PC-9 (cell line): ENCODE data around the gene PARN. TPM values are rescaled to one million over a fixed set of nuclear protein-coding genes. Genes with fewer than 3 reads are reported as not detected.
"Not testable (repeated sequence)": the region's sequence is repeated elsewhere in the genome, so short reads cannot be mapped to it uniquely, and the experiment has no call there.

Experiments
- BruUV-seq: library from RNA; stranded (reverse); fragments of 400-500 nt; replicated peaks from 2 replicates; lab custom pipeline; 2021; lab: Mats Ljungman, UMichigan
- CTCF ChIA-PET: fragments of 300-600 bp; sonication (Branson Sonifier 250); formaldehyde crosslinking; loops from one replicate; lab custom pipeline; 2022; ENCODE audit warnings: antibody characterized with exemption; lab: Charles Lee
- POLR2A ChIA-PET: fragments of 300-600 bp; sonication (Branson Sonifier 250); formaldehyde crosslinking; loops from one replicate; lab custom pipeline; 2022; ENCODE audit warnings: antibody characterized with exemption; ENCODE audit not compliant: unreplicated experiment; lab: Charles Lee
- DNase-seq, 2 experiments: peaks; one replicate each; pipeline versions ENCODE4 v3.0.0 to v3.0.0-alpha.2; 2015 to 2022; ENCODE audit warnings: mixed read lengths in 1 of 2
- H2AFZ ChIP-seq: fragments of 200-600 bp; sonication (generic); 2 replicates; pipeline ENCODE4 v1.8.1; 2017; ENCODE audit warnings: antibody characterized with exemption
- H3F3A ChIP-seq: fragments of 200-600 bp; sonication (generic); 2 replicates; pipeline ENCODE4 v1.8.1; 2017; ENCODE audit warnings: antibody characterized with exemption, mild to moderate bottlenecking, low read depth; ENCODE audit not compliant: insufficient read depth
- H3K27ac ChIP-seq: fragments of 200-600 bp; sonication (generic); 2 replicates; pipeline ENCODE4 v1.6.1; 2016; ENCODE audit warnings: mixed run types
- H3K27me3 ChIP-seq: fragments of 200-600 bp; sonication (generic); 2 replicates; pipeline ENCODE4 v1.6.1; 2016; ENCODE audit warnings: low read depth, mixed run types; ENCODE audit not compliant: insufficient read depth
- H3K36me3 ChIP-seq: fragments of 200-600 bp; sonication (generic); 2 replicates; pipeline ENCODE4 v1.6.1; 2016; ENCODE audit warnings: low read depth, mixed run types
- H3K4me1 ChIP-seq: fragments of 200-600 bp; sonication (generic); replicated peaks from 2 replicates; pipeline ENCODE4 v1.6.1; 2016; ENCODE audit warnings: mixed run types; ENCODE audit not compliant: insufficient read depth
- H3K4me2 ChIP-seq: fragments of 200-600 bp; sonication (generic); 2 replicates; pipeline ENCODE4 v1.6.1; 2017; ENCODE audit warnings: mixed run types
- H3K4me3 ChIP-seq: fragments of 200-600 bp; sonication (generic); 2 replicates; pipeline ENCODE4 v1.6.1; 2016; ENCODE audit warnings: mixed run types
- H3K79me2 ChIP-seq: fragments of 200-600 bp; sonication (generic); 2 replicates; pipeline ENCODE4 v1.6.1; 2017; ENCODE audit warnings: low read depth, mixed run types
- H3K9me2 ChIP-seq: fragments of 200-600 bp; sonication (generic); 2 replicates; pipeline ENCODE4 v1.8.1; 2017; ENCODE audit warnings: mild to moderate bottlenecking; ENCODE audit not compliant: insufficient read depth
- H3K9me3 ChIP-seq: fragments of 200-600 bp; sonication (generic); 2 replicates; pipeline ENCODE4 v1.8.1; 2016; ENCODE audit warnings: low read depth; ENCODE audit not compliant: insufficient read depth
- H4K20me1 ChIP-seq: fragments of 200-600 bp; sonication (generic); 2 replicates; pipeline ENCODE4 v1.8.1; 2017; ENCODE audit not compliant: insufficient read depth
- CTCF ChIP-seq: fragments of 200-600 bp; sonication (generic); conservative IDR thresholded peaks from 2 replicates; pipeline ENCODE4 v1.6.1; 2017; ENCODE audit warnings: mixed run types, antibody characterized with exemption, mild to moderate bottlenecking, moderate library complexity
- EZH2 ChIP-seq: fragments of 200-600 bp; sonication (generic); IDR thresholded peaks from 2 replicates; pipeline ENCODE4 v1.8.0; 2017; ENCODE audit warnings: antibody characterized with exemption, low read depth
- intact Hi-C: fragments of 100-400 bp; cut with micrococcal nuclease; formaldehyde crosslinking; loops from one replicate; pipeline ENCODE4 v1.10.0; 2022; ENCODE audit not compliant: unreplicated experiment
- total RNA-seq: library from RNA; stranded (reverse); gene quantifications from 2 replicates; pipeline ENCODE4 v1.2.3, GENCODE V29; 2021

Gene PARN
- total RNA-seq, 1 experiment from 2014 or later = 53.0 TPM

- Histone ChIP-seq H3K79me2 (no peaks in the 10 kb centered on the region), H3K9me3 (no peaks in the 10 kb centered on the region), H3K27ac (no peak overlapping the region), H4K20me1 (no peaks in the 10 kb centered on the region), H3F3A (no peaks in the 10 kb centered on the region), H2AFZ (no peak overlapping the region), H3K36me3 (no peaks in the 10 kb centered on the region), H3K4me1 (peaks cover 13% of the 10 kb centered on the region), H3K4me3 (no peak overlapping the region), H3K27me3 (no peaks in the 10 kb centered on the region), H3K9me2 (no peaks in the 10 kb centered on the region), H3K4me2 (no peak overlapping the region)
- POLR2A ChIA-PET = no interaction called here
- TF ChIP-seq CTCF (no peak), EZH2 (no peak)
- DNase-seq = no peak
- intact Hi-C loops = no loop called here
- no TSS peak for BruUV-seq
- CTCF ChIA-PET = interaction anchor here (0.6 kb wide), 1 partner anchor 514 kb away, joined by 6 read pairs; no protein-coding TSS in a partner anchor
Observed at GRCh38 chr16:14420721-14421488, 209.2 kb downstream of the PARN start.

DNA sequence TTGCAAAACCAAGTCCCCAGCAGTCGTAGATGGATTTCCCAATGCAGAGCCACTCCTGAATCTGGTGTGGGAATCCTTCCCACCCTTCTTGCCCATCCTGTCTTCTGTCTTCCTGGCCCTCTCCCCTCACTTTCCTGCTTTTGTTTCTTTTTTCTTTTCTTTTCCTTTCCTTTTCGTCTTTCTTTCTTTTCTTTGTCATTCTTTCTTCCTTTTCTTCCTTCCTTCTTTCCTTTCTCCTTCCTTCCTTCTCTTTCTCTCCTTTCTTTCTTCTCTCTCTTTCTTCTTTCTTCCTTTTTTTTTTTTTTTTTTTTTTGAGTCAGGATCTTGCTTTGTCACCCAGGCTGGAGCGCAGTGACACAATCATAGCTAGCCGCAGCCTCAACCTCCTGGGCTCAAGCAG, 209.8 kb downstream of the PARN start:
- H3K4me1 ChIP-seq = peaks cover 13% of the 10 kb centered on the region
- H3K36me3 ChIP-seq, intact Hi-C loops, POLR2A ChIA-PET, H3K27ac ChIP-seq, H3K4me2 ChIP-seq, H3K79me2 ChIP-seq, H3F3A ChIP-seq, BruUV-seq, H2AFZ ChIP-seq, H3K9me3 ChIP-seq, H3K27me3 ChIP-seq, H3K9me2 ChIP-seq, DNase-seq, H4K20me1 ChIP-seq, H3K4me3 ChIP-seq: not testable (repeated sequence)
- CTCF ChIA-PET = interaction anchor here (0.6 kb wide), 1 partner anchor 514 kb away, joined by 6 read pairs; no protein-coding TSS in a partner anchor

DNA sequence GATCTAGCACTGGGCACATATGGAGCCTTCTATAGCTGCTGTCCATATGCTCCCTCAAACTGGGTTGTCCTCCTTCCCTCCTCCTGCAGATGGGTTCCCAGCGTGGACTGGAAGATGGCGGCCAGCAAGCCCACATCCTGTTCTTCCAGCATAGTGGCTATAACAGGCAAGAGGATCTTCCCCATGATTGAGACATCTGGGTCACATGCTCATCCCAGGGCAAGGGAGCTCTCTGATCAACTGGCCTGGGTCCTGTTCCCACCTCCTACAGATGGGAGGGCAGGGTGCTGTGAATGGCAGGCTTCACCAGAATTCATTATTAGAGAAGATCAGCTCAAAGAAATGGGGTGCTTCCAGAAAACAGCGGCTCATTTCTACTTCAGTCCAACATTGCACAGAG, 210.2 kb downstream of the PARN start:
- intact Hi-C loops = no loop called here
- H3K27ac ChIP-seq = no peak overlapping the region

More for the DNA sequence above, 210.2 kb downstream of the PARN start:
- BruUV-seq = no TSS peak
- Histone ChIP-seq H3K36me3 (no peaks in the 10 kb centered on the region), H3K4me3 (no peak overlapping the region), H3K9me2 (no peaks in the 10 kb centered on the region), H3K27me3 (no peaks in the 10 kb centered on the region), H3K9me3 (no peaks in the 10 kb centered on the region), H3K4me1 (peaks cover 13% of the 10 kb centered on the region), H3K4me2 (no peak overlapping the region), H3F3A (no peaks in the 10 kb centered on the region), H4K20me1 (no peaks in the 10 kb centered on the region), H2AFZ (no peak overlapping the region), H3K79me2 (no peaks in the 10 kb centered on the region)
- ChIA-PET POLR2A (no interaction called here), CTCF (no interaction called here)
- no peak for DNase-seq
- no peak for TF ChIP-seq EZH2
- no peak for TF ChIP-seq CTCF
